ENCODE results near the gene ZBTB34.

The ZBTB34 gene

DNA sequence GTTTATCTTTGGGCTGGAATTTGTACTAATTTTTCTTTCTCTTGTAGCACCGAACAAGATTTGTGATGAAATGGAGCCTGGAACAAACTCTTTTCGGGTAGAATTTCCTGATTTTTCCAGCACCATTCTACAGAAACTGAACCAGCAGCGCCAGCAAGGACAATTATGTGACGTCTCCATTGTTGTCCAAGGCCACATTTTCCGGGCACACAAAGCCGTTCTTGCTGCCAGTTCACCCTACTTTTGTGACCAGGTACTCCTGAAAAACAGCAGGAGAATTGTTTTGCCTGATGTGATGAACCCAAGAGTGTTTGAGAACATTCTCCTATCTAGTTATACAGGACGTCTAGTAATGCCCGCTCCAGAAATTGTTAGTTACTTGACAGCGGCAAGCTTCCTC, 28.0 kb upstream of the ZBTB34 start:
- H2AK5ac ChIP-seq (ENCODE audit: low read depth, low read length), result no peak overlapping the region

DNA sequence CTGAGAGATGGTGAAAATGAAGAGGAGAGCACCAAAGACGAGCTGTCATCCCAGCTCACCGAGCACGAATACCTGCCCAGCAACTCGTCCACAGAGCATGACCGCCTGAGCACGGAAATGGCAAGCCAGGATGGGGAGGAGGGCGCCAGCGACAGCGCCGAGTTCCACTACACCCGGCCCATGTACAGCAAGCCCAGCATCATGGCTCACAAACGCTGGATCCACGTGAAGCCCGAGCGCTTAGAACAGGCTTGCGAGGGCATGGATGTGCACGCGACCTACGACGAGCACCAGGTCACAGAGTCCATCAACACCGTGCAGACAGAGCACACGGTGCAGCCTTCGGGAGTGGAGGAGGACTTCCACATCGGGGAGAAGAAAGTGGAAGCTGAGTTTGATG, 27.4 kb upstream of the ZBTB34 start:
- Histone ChIP-seq H4K91ac (ENCODE audit: low read depth, low read length, poor library complexity) (no peak overlapping the region), H3K9me3 (replicated peaks in 1 of 2; ENCODE audit: control insufficient read depth in 2 of 2, insufficient read depth in 1 of 2, low read depth in 1 of 2, low read length in 2 of 2) (no peaks in the 10 kb centered on the region), H3K27me3 (ENCODE audit: control insufficient read depth in 3 of 3, insufficient read depth in 3 of 3, low read depth in 1 of 3, low read length in 3 of 3) (no peaks in the 10 kb centered on the region), H2BK15ac (ENCODE audit: low read length) (no peak overlapping the region), H2BK5ac (ENCODE audit: low read length) (no peak overlapping the region), H2AK5ac (ENCODE audit: low read depth, low read length) (no peak overlapping the region), H3K18ac (ENCODE audit: low read length) (no peak overlapping the region), H2AFZ (ENCODE audit: low read length) (no peak overlapping the region), H3K4me1 (ENCODE audit: control insufficient read depth in 2 of 2, insufficient read depth in 1 of 2, low read depth in 1 of 2, low read length in 2 of 2) (no peaks in the 10 kb centered on the region), H3K14ac (ENCODE audit: low read length) (no peak overlapping the region), H3K9ac (ENCODE audit: low read depth, low read length, poor library complexity) (peak overlapping the region; percentile 26), H2BK120ac (ENCODE audit: low read depth, low read length) (no peak overlapping the region), H3K4ac (ENCODE audit: low read length) (no peak overlapping the region), H3K27ac (replicated peaks; ENCODE audit: low read length) (no peak overlapping the region), H4K8ac (ENCODE audit: low read depth, low read length) (no peak overlapping the region), H2BK12ac (ENCODE audit: low read length) (no peak overlapping the region), H3K79me1 (ENCODE audit: low read depth, low read length) (no peaks in the 10 kb centered on the region), H3K23ac (ENCODE audit: low read depth, low read length, poor library complexity) (no peak overlapping the region), H3K4me2 (ENCODE audit: insufficient read depth, low read length, poor library complexity, severe bottlenecking) (no peak overlapping the region), H3K4me3 (ENCODE audit: low read length in 2 of 2) (peak overlapping the region in 1 of 2 donors; percentile 48), H3K36me3 (replicated peaks in 1 of 2; ENCODE audit: control insufficient read depth in 2 of 2, insufficient read depth in 2 of 2, low read length in 2 of 2) (peaks cover 21 to 59% of the 10 kb centered on the region in 2 donors)
- DNase-seq (ENCODE audit: low spot score), result no peak
- WGBS, 2 donors (ENCODE audit: extremely low coverage in 2 of 2, insufficient read length in 2 of 2, insufficient replicate concordance in 1 of 2), result no CpG with 5 or more reads among the region's 24 CpGs

More for the DNA sequence above, 28.0 kb upstream of the ZBTB34 start:
- no peak overlapping the region for H3K4me3 ChIP-seq (ENCODE audit: low read length in 2 of 2)
- no peaks in the 10 kb centered on the region for H3K4me1 ChIP-seq (ENCODE audit: control insufficient read depth in 2 of 2, insufficient read depth in 1 of 2, low read depth in 1 of 2, low read length in 2 of 2)
- no peak overlapping the region for H3K9ac ChIP-seq (ENCODE audit: low read depth, low read length, poor library complexity)
- no peak overlapping the region for H2AFZ ChIP-seq (ENCODE audit: low read length)
- H3K18ac ChIP-seq (ENCODE audit: low read length), result no peak overlapping the region
- no peak overlapping the region for H3K4ac ChIP-seq (ENCODE audit: low read length)
- DNase-seq (ENCODE audit: low spot score), result no peak
- H3K27ac ChIP-seq (replicated peaks; ENCODE audit: low read length), result no peak overlapping the region
- H3K4me2 ChIP-seq (ENCODE audit: insufficient read depth, low read length, poor library complexity, severe bottlenecking), result no peak overlapping the region
- H3K27me3 ChIP-seq (ENCODE audit: control insufficient read depth in 3 of 3, insufficient read depth in 3 of 3, low read depth in 1 of 3, low read length in 3 of 3), result no peaks in the 10 kb centered on the region
- H4K91ac ChIP-seq (ENCODE audit: low read depth, low read length, poor library complexity), result no peak overlapping the region
- no peak overlapping the region for H2BK15ac ChIP-seq (ENCODE audit: low read length)
- H3K9me3 ChIP-seq (replicated peaks in 1 of 2; ENCODE audit: control insufficient read depth in 2 of 2, insufficient read depth in 1 of 2, low read depth in 1 of 2, low read length in 2 of 2), result no peaks in the 10 kb centered on the region
- H4K8ac ChIP-seq (ENCODE audit: low read depth, low read length), result no peak overlapping the region
- no peak overlapping the region for H2BK5ac ChIP-seq (ENCODE audit: low read length)
- H3K79me1 ChIP-seq (ENCODE audit: low read depth, low read length), result no peaks in the 10 kb centered on the region
- H2BK120ac ChIP-seq (ENCODE audit: low read depth, low read length), result no peak overlapping the region
- no peak overlapping the region for H3K14ac ChIP-seq (ENCODE audit: low read length)
- H3K23ac ChIP-seq (ENCODE audit: low read depth, low read length, poor library complexity), result no peak overlapping the region
- H2BK12ac ChIP-seq (ENCODE audit: low read length), result no peak overlapping the region
- peaks cover 21 to 55% of the 10 kb centered on the region in 2 donors for H3K36me3 ChIP-seq (replicated peaks in 1 of 2; ENCODE audit: control insufficient read depth in 2 of 2, insufficient read depth in 2 of 2, low read length in 2 of 2)
- WGBS, 2 donors (ENCODE audit: extremely low coverage in 2 of 2, insufficient read length in 2 of 2, insufficient replicate concordance in 1 of 2), result no CpG with 5 or more reads among the region's 9 CpGs

DNA sequence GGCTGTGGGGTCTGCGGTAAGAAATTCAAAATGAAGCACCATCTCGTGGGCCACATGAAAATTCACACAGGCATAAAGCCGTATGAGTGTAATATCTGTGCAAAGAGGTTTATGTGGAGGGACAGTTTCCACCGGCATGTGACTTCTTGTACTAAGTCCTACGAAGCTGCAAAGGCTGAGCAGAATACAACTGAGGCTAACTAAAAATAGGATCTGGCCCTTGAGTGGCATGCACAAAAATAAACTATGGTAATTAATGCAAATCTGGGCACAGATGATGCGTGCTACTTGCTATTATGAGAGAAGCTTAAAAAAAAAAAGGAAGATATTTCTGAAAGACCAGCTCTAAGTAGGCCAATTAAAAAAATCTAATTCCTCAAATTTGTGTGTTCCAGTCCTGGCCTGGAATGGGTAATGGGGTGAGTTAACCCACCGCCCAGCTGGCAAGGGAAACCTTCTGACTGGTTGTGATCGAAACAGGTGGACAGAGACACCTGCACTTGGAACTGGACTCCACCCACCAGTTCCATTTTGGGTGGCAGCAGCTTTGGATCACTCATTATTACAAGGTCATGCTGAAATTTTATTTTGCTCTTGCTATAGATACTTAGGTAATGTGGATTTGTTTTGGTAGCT, 26.6 kb upstream of the ZBTB34 start:
- Histone ChIP-seq H3K18ac (ENCODE audit: low read length) (no peak overlapping the region), H2BK120ac (ENCODE audit: low read depth, low read length) (no peak overlapping the region), H4K8ac (ENCODE audit: low read depth, low read length) (no peak overlapping the region), H2BK5ac (ENCODE audit: low read length) (no peak overlapping the region), H3K23ac (ENCODE audit: low read depth, low read length, poor library complexity) (no peak overlapping the region), H3K4ac (ENCODE audit: low read length) (no peak overlapping the region), H3K9me3 (replicated peaks in 1 of 2; ENCODE audit: control insufficient read depth in 2 of 2, insufficient read depth in 1 of 2, low read depth in 1 of 2, low read length in 2 of 2) (no peaks in the 10 kb centered on the region), H3K36me3 (replicated peaks in 1 of 2; ENCODE audit: control insufficient read depth in 2 of 2, insufficient read depth in 2 of 2, low read length in 2 of 2) (peaks cover 21 to 67% of the 10 kb centered on the region in 2 donors), H3K27ac (replicated peaks; ENCODE audit: low read length) (no peak overlapping the region), H3K14ac (ENCODE audit: low read length) (no peak overlapping the region), H3K4me1 (ENCODE audit: control insufficient read depth in 2 of 2, insufficient read depth in 1 of 2, low read depth in 1 of 2, low read length in 2 of 2) (no peaks in the 10 kb centered on the region), H3K9ac (ENCODE audit: low read depth, low read length, poor library complexity) (no peak overlapping the region), H2AK5ac (ENCODE audit: low read depth, low read length) (no peak overlapping the region), H2BK12ac (ENCODE audit: low read length) (no peak overlapping the region), H4K91ac (ENCODE audit: low read depth, low read length, poor library complexity) (no peak overlapping the region), H3K79me1 (ENCODE audit: low read depth, low read length) (no peaks in the 10 kb centered on the region), H3K4me3 (ENCODE audit: low read length in 2 of 2) (peak overlapping the region in 1 of 2 donors; percentile 30), H2BK15ac (ENCODE audit: low read length) (no peak overlapping the region), H2AFZ (ENCODE audit: low read length) (no peak overlapping the region), H3K27me3 (ENCODE audit: control insufficient read depth in 3 of 3, insufficient read depth in 3 of 3, low read depth in 1 of 3, low read length in 3 of 3) (no peaks in the 10 kb centered on the region), H3K4me2 (ENCODE audit: insufficient read depth, low read length, poor library complexity, severe bottlenecking) (no peak overlapping the region)
- WGBS, 2 donors (ENCODE audit: extremely low coverage in 2 of 2, insufficient read length in 2 of 2, insufficient replicate concordance in 1 of 2), result no CpG with 5 or more reads among the region's 8 CpGs
- no peak for DNase-seq (ENCODE audit: low spot score)

DNA sequence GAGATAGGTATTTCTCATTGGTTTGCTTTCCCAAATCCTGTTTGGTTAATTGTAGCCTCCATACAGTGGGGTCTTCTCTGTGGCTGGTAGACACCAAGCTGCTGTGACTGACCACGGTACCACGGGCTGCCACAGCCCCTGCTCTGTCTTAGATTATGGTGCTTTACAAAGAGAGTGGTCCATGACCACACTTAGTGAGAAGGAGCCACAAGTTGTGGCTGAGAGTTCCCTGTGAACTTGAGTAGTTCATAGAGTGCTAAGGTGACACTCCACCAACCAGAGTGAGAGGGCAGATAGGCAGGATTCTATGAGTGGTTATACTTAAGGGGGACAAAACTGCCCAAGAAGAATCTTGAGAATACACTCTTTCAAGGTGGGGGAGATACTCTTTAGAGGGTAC, 25.8 kb upstream of the ZBTB34 start:
- Histone ChIP-seq H4K8ac (ENCODE audit: low read depth, low read length) (no peak overlapping the region), H3K23ac (ENCODE audit: low read depth, low read length, poor library complexity) (no peak overlapping the region), H3K36me3 (replicated peaks in 1 of 2; ENCODE audit: control insufficient read depth in 2 of 2, insufficient read depth in 2 of 2, low read length in 2 of 2) (peaks cover 21 to 72% of the 10 kb centered on the region in 2 donors), H2BK15ac (ENCODE audit: low read length) (no peak overlapping the region), H2AFZ (ENCODE audit: low read length) (no peak overlapping the region), H3K9ac (ENCODE audit: low read depth, low read length, poor library complexity) (no peak overlapping the region), H3K18ac (ENCODE audit: low read length) (no peak overlapping the region), H3K14ac (ENCODE audit: low read length) (no peak overlapping the region), H4K91ac (ENCODE audit: low read depth, low read length, poor library complexity) (no peak overlapping the region), H3K9me3 (replicated peaks in 1 of 2; ENCODE audit: control insufficient read depth in 2 of 2, insufficient read depth in 1 of 2, low read depth in 1 of 2, low read length in 2 of 2) (no peaks in the 10 kb centered on the region), H3K27ac (replicated peaks; ENCODE audit: low read length) (no peak overlapping the region), H3K4me3 (ENCODE audit: low read length in 2 of 2) (no peak overlapping the region), H2BK5ac (ENCODE audit: low read length) (no peak overlapping the region), H2BK12ac (ENCODE audit: low read length) (no peak overlapping the region), H3K4me2 (ENCODE audit: insufficient read depth, low read length, poor library complexity, severe bottlenecking) (no peak overlapping the region), H3K79me1 (ENCODE audit: low read depth, low read length) (no peaks in the 10 kb centered on the region), H3K4ac (ENCODE audit: low read length) (no peak overlapping the region), H3K4me1 (ENCODE audit: control insufficient read depth in 2 of 2, insufficient read depth in 1 of 2, low read depth in 1 of 2, low read length in 2 of 2) (no peaks in the 10 kb centered on the region), H2AK5ac (ENCODE audit: low read depth, low read length) (no peak overlapping the region), H2BK120ac (ENCODE audit: low read depth, low read length) (no peak overlapping the region), H3K27me3 (ENCODE audit: control insufficient read depth in 3 of 3, insufficient read depth in 3 of 3, low read depth in 1 of 3, low read length in 3 of 3) (no peaks in the 10 kb centered on the region)
- DNase-seq (ENCODE audit: low spot score), result no peak
- no CpG with 5 or more reads among the region's 2 CpGs for WGBS, 2 donors (ENCODE audit: extremely low coverage in 2 of 2, insufficient read length in 2 of 2, insufficient replicate concordance in 1 of 2)
